LNCaP clone FGC (cell line): ENCODE results near the gene ARHGAP24.

Experiments
- DNase-seq: peaks from one replicate; pipeline ENCODE4 v3.0.0-alpha.2; 2011; ENCODE audit warnings: low read depth
- H3K4me3 ChIP-seq: 2 replicates; pipeline ENCODE4 v1.5.1; 2011; ENCODE audit warnings: mild to moderate bottlenecking, low read depth, low read length, control low read depth
- CTCF ChIP-seq: IDR thresholded peaks from 2 replicates; pipeline ENCODE4 v1.5.1; 2012; ENCODE audit warnings: mild to moderate bottlenecking; ENCODE audit not compliant: control insufficient read depth, insufficient read depth; ENCODE audit errors: extremely low read depth

The ARHGAP24 gene

DNA sequence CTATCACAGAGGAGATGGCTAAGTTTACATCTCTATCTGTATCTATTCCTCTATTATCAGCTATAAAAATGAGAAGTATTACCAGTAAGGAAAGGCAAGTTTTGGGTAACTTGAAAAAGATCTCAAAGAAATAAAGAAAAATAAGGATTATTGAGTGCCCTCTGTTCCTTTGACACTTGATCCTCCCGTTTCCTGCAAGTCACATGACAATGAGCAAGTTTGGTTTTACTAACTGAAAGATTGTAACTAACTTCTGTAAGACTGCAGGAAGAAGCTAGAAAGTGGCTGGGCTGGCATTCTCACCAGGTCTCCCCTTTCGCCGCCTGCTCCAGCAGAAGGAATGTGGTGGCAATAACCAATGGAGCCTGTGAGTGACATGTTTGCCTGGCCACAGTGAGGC is 59.2 kb downstream of the ARHGAP24 start:
- TF ChIP-seq CTCF: no peak
- DNase-seq: no peak
- no peak overlapping the region for H3K4me3 ChIP-seq

GRCh38 chr4:85543832-85544231 is 68.9 kb downstream of the ARHGAP24 start:
- DNase-seq: no peak

DNA sequence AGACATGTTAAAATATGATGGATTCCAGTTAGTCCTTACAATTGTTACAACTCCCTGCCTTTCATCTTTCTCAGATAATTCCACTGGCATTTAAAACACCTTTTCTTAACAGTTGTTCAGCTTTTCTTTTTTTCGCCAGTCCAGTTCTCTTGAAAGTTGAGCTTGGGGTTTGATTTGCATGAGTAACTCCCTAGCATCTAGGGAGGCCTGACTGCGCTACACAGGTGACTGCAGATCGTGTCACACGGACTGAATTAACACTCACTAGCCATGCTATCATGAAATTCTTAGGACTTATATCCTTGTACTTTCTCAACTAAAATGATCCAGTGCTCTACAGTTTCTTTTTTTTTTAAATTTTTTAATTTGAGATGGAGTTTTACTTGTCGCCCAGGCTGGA is 69.8 kb downstream of the ARHGAP24 start:
- no peak for DNase-seq

More at GRCh38 chr4:85543832-85544231, 68.9 kb downstream of the ARHGAP24 start:
- no peak for TF ChIP-seq CTCF
- no peak overlapping the region for H3K4me3 ChIP-seq

DNA sequence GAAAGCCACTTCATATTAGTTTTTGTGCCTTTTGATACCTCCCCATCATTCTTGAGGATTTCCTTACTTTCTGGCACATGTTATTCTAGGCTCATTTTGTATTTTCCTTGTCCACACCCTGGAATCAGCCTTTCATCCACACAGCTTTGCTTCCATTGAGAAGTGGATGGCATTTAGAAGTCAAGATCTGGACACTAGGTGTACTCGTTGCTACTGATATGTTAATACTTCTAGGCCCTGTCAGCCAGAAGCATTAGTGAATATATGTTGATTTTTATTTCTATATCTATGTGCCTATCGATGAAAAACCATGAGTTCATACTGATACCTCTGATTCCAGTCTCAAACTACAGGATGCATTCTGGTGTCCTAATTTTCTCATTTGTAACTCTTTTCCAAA is 73.2 kb downstream of the ARHGAP24 start:
- no peak overlapping the region for H3K4me3 ChIP-seq
- no peak for TF ChIP-seq CTCF
- DNase-seq: no peak

More for the DNA sequence above, 69.8 kb downstream of the ARHGAP24 start:
- no peak for TF ChIP-seq CTCF
- H3K4me3 ChIP-seq: no peak overlapping the region

- no peak overlapping the region for H3K4me3 ChIP-seq
- no peak for DNase-seq
- TF ChIP-seq CTCF: no peak
These were observed 73.9 kb downstream of the ARHGAP24 start for GRCh38 chr4:85548841-85549240.

DNA sequence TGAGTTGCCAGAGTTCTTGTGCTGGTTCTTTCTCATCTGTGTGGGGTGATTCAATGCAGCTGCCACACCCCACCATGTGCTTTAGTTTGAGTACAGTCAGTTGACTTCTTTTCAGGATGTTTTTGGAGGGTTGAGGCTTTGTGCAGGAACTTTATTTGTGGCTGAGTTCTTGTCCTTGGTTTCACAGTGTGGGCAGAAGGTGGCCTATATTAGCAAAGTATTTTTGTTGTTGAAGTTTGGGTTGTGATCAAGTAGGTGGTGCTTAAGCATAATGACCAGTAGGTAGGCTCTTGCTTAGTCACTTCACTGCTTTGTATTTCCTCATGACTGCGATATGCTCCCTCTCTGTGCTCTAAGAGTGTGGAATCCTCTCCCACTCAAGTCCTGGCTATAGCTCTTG is 80.3 kb downstream of the ARHGAP24 start:
- no peak overlapping the region for H3K4me3 ChIP-seq
- TF ChIP-seq CTCF: no peak
- no peak for DNase-seq

DNA sequence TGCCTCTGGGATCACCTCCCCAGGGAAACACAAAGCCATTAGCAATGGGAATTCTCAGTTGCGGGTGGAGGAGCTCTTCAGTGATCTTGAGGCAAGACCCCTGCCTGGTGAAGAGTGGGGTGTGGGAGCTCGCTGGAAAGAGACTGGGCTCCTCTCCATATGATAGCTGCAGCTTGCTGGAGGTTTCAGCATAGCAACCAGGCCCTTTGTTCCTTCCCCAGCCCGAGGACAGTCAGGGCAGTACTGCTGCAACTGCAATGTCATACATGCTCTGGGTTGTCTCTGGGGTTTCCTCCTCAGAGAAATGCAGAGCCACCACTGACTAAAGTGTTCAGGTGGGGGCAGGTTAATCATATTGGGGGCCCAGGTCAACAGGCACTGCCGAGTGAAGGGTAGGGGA is 81.3 kb downstream of the ARHGAP24 start:
- no peak for TF ChIP-seq CTCF
- no peak overlapping the region for H3K4me3 ChIP-seq
- no peak for DNase-seq
